ENCODE measurements around the gene WWOX.

- TF ChIP-seq CTCF (IDR thresholded peaks at IDR 0.05): no peak
- no peak for TF ChIP-seq RAD21 (conservative IDR thresholded peaks at IDR 0.05 in 1 of 2, IDR thresholded peaks at IDR 0.05 in 1 of 2)
These were observed 78.5 kb downstream of the WWOX start for GRCh38 chr16:78177987-78178386.
